NCI-H2081 (cell line): ENCODE measurements around the gene HES1.

Experiments
- DNase-seq, 2 experiments: peaks; one replicate each; lab custom pipeline; 2025; lab: John Stamatoyannopoulos, UW

Gene HES1

GRCh38 chr3:194167480-194168282 is 31.7 kb downstream of the HES1 start:
- DNase-seq: no peak

GRCh38 chr3:194168994-194169393 is 33.0 kb downstream of the HES1 start:
- DNase-seq: peak in 1 of 2 experiments; percentile 40

- no peak for DNase-seq
These were observed 33.6 kb downstream of the HES1 start for GRCh38 chr3:194169595-194169994.

GRCh38 chr3:194170793-194171192 is 34.8 kb downstream of the HES1 start:
- DNase-seq: no peak

GRCh38 chr3:194174406-194174805 is 38.5 kb downstream of the HES1 start:
- DNase-seq: no peak

- DNase-seq: no peak
These were observed 39.0 kb downstream of the HES1 start for GRCh38 chr3:194174980-194175379.

- DNase-seq: no peak
These were observed 40.5 kb downstream of the HES1 start for GRCh38 chr3:194176274-194176991.

- DNase-seq: no peak
These were observed 41.2 kb downstream of the HES1 start for GRCh38 chr3:194177141-194177540.

GRCh38 chr3:194178128-194178527 is 42.2 kb downstream of the HES1 start:
- DNase-seq: no peak

GRCh38 chr3:194178669-194179068 is 42.7 kb downstream of the HES1 start:
- DNase-seq: no peak

GRCh38 chr3:194180570-194180969 is 44.6 kb downstream of the HES1 start:
- no peak for DNase-seq

GRCh38 chr3:194181612-194182529 is 45.9 kb downstream of the HES1 start:
- DNase-seq: no peak

GRCh38 chr3:194183271-194183670 is 47.3 kb downstream of the HES1 start:
- DNase-seq: no peak

GRCh38 chr3:194184265-194184751 is 48.4 kb downstream of the HES1 start:
- peak; percentile 90 to 99 for DNase-seq

GRCh38 chr3:194184801-194185200 is 48.9 kb downstream of the HES1 start:
- no peak for DNase-seq

GRCh38 chr3:194185221-194185620 is 49.3 kb downstream of the HES1 start:
- DNase-seq: peak in 1 of 2 experiments; percentile 74

- DNase-seq: no peak
These were observed 51.4 kb downstream of the HES1 start for GRCh38 chr3:194187233-194187944.
